Liver (tissue), 9 donors: ENCODE measurements around the gene TCF12. TPM values are rescaled to one million over a fixed set of nuclear protein-coding genes. Genes with fewer than 3 reads are reported as not detected.

Source experiments
- DNase-seq: peaks from one replicate; pipeline ENCODE4 v3.0.0-alpha.2; 2017; ENCODE audit warnings: low spot score
- H3K27ac ChIP-seq, 2 donors: one replicate each; pipeline ENCODE4 v1.7.0; 2013; ENCODE audit warnings: inconsistent platforms in 2 of 2, low read length in 2 of 2, control low read depth in 1 of 2, low read depth in 1 of 2, mild to moderate bottlenecking in 1 of 2
- H3K27me3 ChIP-seq, 4 donors: one replicate each; pipeline versions ENCODE4 v1.6.1 to v1.7.0; 2013; ENCODE audit warnings: low read length in 3 of 4, inconsistent platforms in 1 of 4, mild to moderate bottlenecking in 1 of 4, moderate library complexity in 1 of 4; ENCODE audit not compliant: control insufficient read depth in 4 of 4, insufficient read depth in 4 of 4
- H3K36me3 ChIP-seq, 4 donors: one replicate each; pipeline versions ENCODE4 v1.6.1 to v1.7.0; 2013; ENCODE audit warnings: low read length in 3 of 4, mild to moderate bottlenecking in 3 of 4, low read depth in 1 of 4, moderate library complexity in 1 of 4; ENCODE audit not compliant: control insufficient read depth in 4 of 4, insufficient read depth in 3 of 4
- H3K4me1 ChIP-seq, 4 donors: one replicate each; pipeline versions ENCODE4 v1.6.1 to v1.7.0; 2013; ENCODE audit warnings: low read length in 3 of 4, mild to moderate bottlenecking in 3 of 4, moderate library complexity in 1 of 4; ENCODE audit not compliant: control insufficient read depth in 4 of 4, insufficient read depth in 4 of 4
- H3K4me3 ChIP-seq, 3 donors: one replicate each; pipeline versions ENCODE4 v1.6.1 to v1.7.0; 2013; ENCODE audit warnings: low read length in 3 of 3, control low read depth in 1 of 3, low read depth in 1 of 3, mild to moderate bottlenecking in 1 of 3
- H3K9ac ChIP-seq, 2 donors: one replicate each; pipeline ENCODE4 v1.7.0; 2013; ENCODE audit warnings: low read length in 2 of 2, mild to moderate bottlenecking in 2 of 2, moderate library complexity in 2 of 2, control low read depth in 1 of 2, low read depth in 1 of 2
- H3K9me3 ChIP-seq, 4 donors: one replicate each; pipeline versions ENCODE4 v1.6.1 to v1.7.0; 2013; ENCODE audit warnings: low read length in 3 of 4; ENCODE audit not compliant: control insufficient read depth in 4 of 4
- EGR1 ChIP-seq, 2 donors: IDR thresholded peaks; 2 replicates each; pipeline ENCODE4 v1.6.1; 2016 to 2018; ENCODE audit warnings: antibody characterized with exemption in 2 of 2, low read depth in 2 of 2
- FOXA1 ChIP-seq: IDR thresholded peaks from 2 replicates; pipeline ENCODE4 v1.6.1; 2016; ENCODE audit warnings: antibody characterized with exemption
- GABPA ChIP-seq, 2 donors: IDR thresholded peaks in 1 of 2; conservative IDR thresholded peaks in 1 of 2; 2 replicates each; pipeline ENCODE4 v1.6.1; 2016; ENCODE audit warnings: antibody characterized with exemption in 2 of 2, mild to moderate bottlenecking in 1 of 2, moderate library complexity in 1 of 2
- HNF4A ChIP-seq, 2 donors: conservative IDR thresholded peaks; 2 replicates each; pipeline ENCODE4 v1.6.1; 2016; ENCODE audit warnings: antibody characterized with exemption in 2 of 2, mild to moderate bottlenecking in 2 of 2
- HNF4G ChIP-seq: IDR thresholded peaks from 2 replicates; pipeline ENCODE4 v1.6.1; 2016; ENCODE audit warnings: antibody characterized with exemption
- JUND ChIP-seq, 2 donors: IDR thresholded peaks; 2 replicates each; pipeline ENCODE4 v1.6.1; 2016; ENCODE audit warnings: antibody characterized with exemption in 2 of 2
- NR2F2 ChIP-seq: IDR thresholded peaks from 2 replicates; pipeline ENCODE4 v1.6.1; 2016; ENCODE audit warnings: antibody characterized with exemption
- RAD21 ChIP-seq, 2 donors: IDR thresholded peaks; 2 replicates each; pipeline ENCODE4 v1.6.1; 2016; ENCODE audit warnings: antibody characterized with exemption in 2 of 2, mild to moderate bottlenecking in 2 of 2
- RXRA ChIP-seq, 2 donors: IDR thresholded peaks; 2 replicates each; pipeline ENCODE4 v1.6.1; 2017 to 2018; ENCODE audit warnings: antibody characterized with exemption in 2 of 2, mild to moderate bottlenecking in 1 of 2
- SP1 ChIP-seq: IDR thresholded peaks from 2 replicates; pipeline ENCODE4 v1.6.1; 2018; ENCODE audit warnings: antibody characterized with exemption, mild to moderate bottlenecking
- TAF1 ChIP-seq: conservative IDR thresholded peaks from 2 replicates; pipeline ENCODE4 v1.6.1; 2016; ENCODE audit warnings: antibody characterized with exemption, mild to moderate bottlenecking
- YY1 ChIP-seq: IDR thresholded peaks from 2 replicates; pipeline ENCODE4 v1.6.1; 2016; ENCODE audit warnings: antibody characterized with exemption, mild to moderate bottlenecking
- WGBS: extraction: QIAGEN DNeasy Blood & Tissue Kit; methylation state at CpG from one replicate; pipeline ENCODE4 v1.1.7; 2013; 5-methylcytosine and 5-hydroxymethylcytosine counted together
- polyA plus RNA-seq, 2 donors: library from polyadenylated mRNA; stranded (reverse) in 1 of 2; unstranded in 1 of 2; fragments of 200-250 nt in 1 of 2; fragments of >200 nt in 1 of 2; fragmentation: Nextera tagmentation in 1 of 2; extraction: Ambion mirVana in 1 of 2; gene quantifications; one replicate each; pipeline versions ENCODE4 v1.2.1 to v1.2.3, GENCODE V29; 2013 to 2015
- total RNA-seq, 2 donors: library from RNA; depleted of rRNA; stranded (reverse); fragments of >200 nt; gene quantifications; one replicate each; pipeline ENCODE4 v1.2.3, GENCODE V29; 2014
- TF ChIP-seq, protein P1 (sequence below): IDR thresholded peaks from 2 replicates; pipeline ENCODE4 v1.6.1; 2016; ENCODE audit warnings: antibody characterized with exemption
- TF ChIP-seq, protein P2 (sequence below): fragments of 150-350 bp; IDR thresholded peaks from 2 replicates; pipeline ENCODE4 v1.5.1; 2017; ENCODE audit warnings: improper control_type of control experiment, low read depth, low read length; ENCODE audit not compliant: missing input control
- TF ChIP-seq, protein P3 (sequence below): IDR thresholded peaks from 2 replicates; pipeline ENCODE4 v1.6.1; 2016; ENCODE audit warnings: antibody characterized with exemption
- TF ChIP-seq, protein P4 (sequence below): IDR thresholded peaks from 2 replicates; pipeline ENCODE4 v1.6.1; 2016; ENCODE audit warnings: antibody characterized with exemption
- TF ChIP-seq, protein P5 (sequence below): IDR thresholded peaks from 2 replicates; pipeline ENCODE4 v1.6.1; 2016; ENCODE audit warnings: antibody characterized with exemption, mild to moderate bottlenecking
- donor health status: healthy.
- donor health status: healthy.
- donor health status: healthy.
- donor health status: healthy.
- donor health status: healthy.

The TCF12 gene
- total and polyA plus RNA-seq, 4 donors: 8.7 to 38.3 (median 22.3) TPM

DNA sequence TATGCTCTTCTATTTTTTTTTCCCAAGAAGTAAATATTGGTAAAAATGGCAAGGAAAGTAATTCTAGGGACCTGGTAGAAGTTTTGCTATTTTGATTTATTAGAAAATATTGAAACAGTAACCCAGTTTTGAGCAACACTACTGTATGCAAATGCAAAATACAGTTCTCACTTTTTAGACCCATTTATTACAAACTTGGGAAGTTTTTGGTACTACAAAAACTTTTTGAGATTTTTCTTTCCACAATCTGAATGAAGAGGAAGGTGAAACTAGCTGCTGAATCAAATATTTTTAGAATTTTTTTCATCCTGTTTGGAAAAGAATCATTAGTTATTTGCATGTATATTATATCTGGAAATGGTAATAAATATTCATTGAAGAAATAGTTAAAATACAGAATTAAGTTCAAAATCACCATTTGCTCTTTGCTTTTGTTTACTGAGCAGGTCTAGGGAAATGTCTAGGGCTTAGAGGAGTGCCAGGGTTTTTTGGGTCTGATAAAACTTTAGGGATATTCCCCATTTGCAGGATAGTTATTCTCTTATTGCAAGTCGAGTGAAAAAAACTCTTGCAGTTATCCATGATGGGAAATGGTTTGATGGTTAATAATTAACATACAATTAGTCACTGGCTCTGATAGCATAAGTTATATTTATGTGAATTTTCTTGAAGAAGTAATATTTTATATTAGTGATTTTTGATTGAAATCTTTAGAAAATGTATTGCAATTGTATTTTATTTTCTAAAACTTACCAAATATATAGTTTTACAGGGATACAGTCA lies 47.0 kb downstream of the TCF12 start:
- H3K9ac ChIP-seq: no peak overlapping the region
- WGBS: 31% methylated on average over 1 of the region's 1 CpG
- no peaks in the 10 kb centered on the region for H3K27me3 ChIP-seq
- TF ChIP-seq GABPA (IDR thresholded peaks at IDR 0.05 in 1 of 2, conservative IDR thresholded peaks at IDR 0.05 in 1 of 2) (no peak), RAD21 (IDR thresholded peaks at IDR 0.05) (no peak), NR2F2 (no peak), JUND (IDR thresholded peaks at IDR 0.05) (no peak), SP1 (no peak), FOXA1 (no peak)
- TF ChIP-seq, protein P1, sequence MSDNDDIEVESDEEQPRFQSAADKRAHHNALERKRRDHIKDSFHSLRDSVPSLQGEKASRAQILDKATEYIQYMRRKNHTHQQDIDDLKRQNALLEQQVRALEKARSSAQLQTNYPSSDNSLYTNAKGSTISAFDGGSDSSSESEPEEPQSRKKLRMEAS: no peak
- TF ChIP-seq, protein P2, sequence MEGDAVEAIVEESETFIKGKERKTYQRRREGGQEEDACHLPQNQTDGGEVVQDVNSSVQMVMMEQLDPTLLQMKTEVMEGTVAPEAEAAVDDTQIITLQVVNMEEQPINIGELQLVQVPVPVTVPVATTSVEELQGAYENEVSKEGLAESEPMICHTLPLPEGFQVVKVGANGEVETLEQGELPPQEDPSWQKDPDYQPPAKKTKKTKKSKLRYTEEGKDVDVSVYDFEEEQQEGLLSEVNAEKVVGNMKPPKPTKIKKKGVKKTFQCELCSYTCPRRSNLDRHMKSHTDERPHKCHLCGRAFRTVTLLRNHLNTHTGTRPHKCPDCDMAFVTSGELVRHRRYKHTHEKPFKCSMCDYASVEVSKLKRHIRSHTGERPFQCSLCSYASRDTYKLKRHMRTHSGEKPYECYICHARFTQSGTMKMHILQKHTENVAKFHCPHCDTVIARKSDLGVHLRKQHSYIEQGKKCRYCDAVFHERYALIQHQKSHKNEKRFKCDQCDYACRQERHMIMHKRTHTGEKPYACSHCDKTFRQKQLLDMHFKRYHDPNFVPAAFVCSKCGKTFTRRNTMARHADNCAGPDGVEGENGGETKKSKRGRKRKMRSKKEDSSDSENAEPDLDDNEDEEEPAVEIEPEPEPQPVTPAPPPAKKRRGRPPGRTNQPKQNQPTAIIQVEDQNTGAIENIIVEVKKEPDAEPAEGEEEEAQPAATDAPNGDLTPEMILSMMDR: no peak
- peaks cover 0 to 12% (median 6%) of the 10 kb centered on the region in 4 donors for H3K4me1 ChIP-seq
- no peak overlapping the region for H3K27ac ChIP-seq
- H3K4me3 ChIP-seq: no peak overlapping the region
- DNase-seq: no peak
- H3K9me3 ChIP-seq: no peaks in the 10 kb centered on the region
- H3K36me3 ChIP-seq: no peaks in the 10 kb centered on the region

DNA sequence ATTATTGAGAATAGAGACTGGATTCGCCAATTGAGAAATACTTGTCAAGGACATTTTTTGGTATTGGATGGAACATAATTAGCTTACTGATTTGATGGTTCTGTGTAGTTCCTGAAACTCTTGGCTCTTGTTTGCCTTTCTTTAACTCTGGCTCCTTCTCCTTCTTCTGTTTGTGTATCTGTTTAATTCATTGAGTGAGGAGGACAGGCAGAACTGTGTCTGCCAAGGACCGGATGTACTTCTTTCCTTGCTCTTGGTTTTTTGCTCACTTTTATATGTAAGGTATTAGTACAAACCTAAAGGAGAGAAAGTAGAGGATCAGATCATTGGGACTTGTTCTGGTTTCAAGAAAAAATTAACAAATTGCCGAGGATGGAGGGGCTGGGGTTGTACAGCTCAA lies 48.9 kb downstream of the TCF12 start:
- no peak overlapping the region for H3K27ac ChIP-seq
- no peaks in the 10 kb centered on the region for H3K9me3 ChIP-seq
- H3K27me3 ChIP-seq: no peaks in the 10 kb centered on the region
- TF ChIP-seq HNF4G: no peak
- TF ChIP-seq JUND (IDR thresholded peaks at IDR 0.05): no peak
- no peak for TF ChIP-seq NR2F2
- no peak for TF ChIP-seq SP1
- no peak for TF ChIP-seq HNF4A (conservative IDR thresholded peaks at IDR 0.05)
- TF ChIP-seq, protein P2: no peak
- TF ChIP-seq EGR1 (IDR thresholded peaks at IDR 0.05; ENCODE audit: low read depth in 2 of 2): no peak
- TF ChIP-seq FOXA1: no peak
- TF ChIP-seq TAF1: no peak
- TF ChIP-seq, protein P3, sequence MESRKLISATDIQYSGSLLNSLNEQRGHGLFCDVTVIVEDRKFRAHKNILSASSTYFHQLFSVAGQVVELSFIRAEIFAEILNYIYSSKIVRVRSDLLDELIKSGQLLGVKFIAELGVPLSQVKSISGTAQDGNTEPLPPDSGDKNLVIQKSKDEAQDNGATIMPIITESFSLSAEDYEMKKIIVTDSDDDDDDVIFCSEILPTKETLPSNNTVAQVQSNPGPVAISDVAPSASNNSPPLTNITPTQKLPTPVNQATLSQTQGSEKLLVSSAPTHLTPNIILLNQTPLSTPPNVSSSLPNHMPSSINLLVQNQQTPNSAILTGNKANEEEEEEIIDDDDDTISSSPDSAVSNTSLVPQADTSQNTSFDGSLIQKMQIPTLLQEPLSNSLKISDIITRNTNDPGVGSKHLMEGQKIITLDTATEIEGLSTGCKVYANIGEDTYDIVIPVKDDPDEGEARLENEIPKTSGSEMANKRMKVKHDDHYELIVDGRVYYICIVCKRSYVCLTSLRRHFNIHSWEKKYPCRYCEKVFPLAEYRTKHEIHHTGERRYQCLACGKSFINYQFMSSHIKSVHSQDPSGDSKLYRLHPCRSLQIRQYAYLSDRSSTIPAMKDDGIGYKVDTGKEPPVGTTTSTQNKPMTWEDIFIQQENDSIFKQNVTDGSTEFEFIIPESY: no peak
- TF ChIP-seq YY1: no peak
- TF ChIP-seq RXRA (IDR thresholded peaks at IDR 0.05): no peak
- TF ChIP-seq, protein P4, sequence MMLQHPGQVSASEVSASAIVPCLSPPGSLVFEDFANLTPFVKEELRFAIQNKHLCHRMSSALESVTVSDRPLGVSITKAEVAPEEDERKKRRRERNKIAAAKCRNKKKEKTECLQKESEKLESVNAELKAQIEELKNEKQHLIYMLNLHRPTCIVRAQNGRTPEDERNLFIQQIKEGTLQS: no peak
- TF ChIP-seq GABPA (IDR thresholded peaks at IDR 0.05 in 1 of 2, conservative IDR thresholded peaks at IDR 0.05 in 1 of 2): no peak
- no peak for TF ChIP-seq RAD21 (IDR thresholded peaks at IDR 0.05)
- TF ChIP-seq, protein P5, sequence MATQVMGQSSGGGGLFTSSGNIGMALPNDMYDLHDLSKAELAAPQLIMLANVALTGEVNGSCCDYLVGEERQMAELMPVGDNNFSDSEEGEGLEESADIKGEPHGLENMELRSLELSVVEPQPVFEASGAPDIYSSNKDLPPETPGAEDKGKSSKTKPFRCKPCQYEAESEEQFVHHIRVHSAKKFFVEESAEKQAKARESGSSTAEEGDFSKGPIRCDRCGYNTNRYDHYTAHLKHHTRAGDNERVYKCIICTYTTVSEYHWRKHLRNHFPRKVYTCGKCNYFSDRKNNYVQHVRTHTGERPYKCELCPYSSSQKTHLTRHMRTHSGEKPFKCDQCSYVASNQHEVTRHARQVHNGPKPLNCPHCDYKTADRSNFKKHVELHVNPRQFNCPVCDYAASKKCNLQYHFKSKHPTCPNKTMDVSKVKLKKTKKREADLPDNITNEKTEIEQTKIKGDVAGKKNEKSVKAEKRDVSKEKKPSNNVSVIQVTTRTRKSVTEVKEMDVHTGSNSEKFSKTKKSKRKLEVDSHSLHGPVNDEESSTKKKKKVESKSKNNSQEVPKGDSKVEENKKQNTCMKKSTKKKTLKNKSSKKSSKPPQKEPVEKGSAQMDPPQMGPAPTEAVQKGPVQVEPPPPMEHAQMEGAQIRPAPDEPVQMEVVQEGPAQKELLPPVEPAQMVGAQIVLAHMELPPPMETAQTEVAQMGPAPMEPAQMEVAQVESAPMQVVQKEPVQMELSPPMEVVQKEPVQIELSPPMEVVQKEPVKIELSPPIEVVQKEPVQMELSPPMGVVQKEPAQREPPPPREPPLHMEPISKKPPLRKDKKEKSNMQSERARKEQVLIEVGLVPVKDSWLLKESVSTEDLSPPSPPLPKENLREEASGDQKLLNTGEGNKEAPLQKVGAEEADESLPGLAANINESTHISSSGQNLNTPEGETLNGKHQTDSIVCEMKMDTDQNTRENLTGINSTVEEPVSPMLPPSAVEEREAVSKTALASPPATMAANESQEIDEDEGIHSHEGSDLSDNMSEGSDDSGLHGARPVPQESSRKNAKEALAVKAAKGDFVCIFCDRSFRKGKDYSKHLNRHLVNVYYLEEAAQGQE: no peak
- no peaks in the 10 kb centered on the region for H3K36me3 ChIP-seq
- peaks cover 0 to 12% (median 7%) of the 10 kb centered on the region in 4 donors for H3K4me1 ChIP-seq
- no peak overlapping the region for H3K9ac ChIP-seq
- 92% methylated on average over 3 of the region's 3 CpGs for WGBS
- no peak for DNase-seq
- H3K4me3 ChIP-seq: no peak overlapping the region
